ENCODE results near the gene CCKAR. TPM values are rescaled to one million over a fixed set of nuclear protein-coding genes. Genes with fewer than 3 reads are reported as not detected.

CCKAR gene
- total RNA-seq, 4 donors from 2014 or later = 0.27 to 0.79 TPM; not detected in 2

DNA sequence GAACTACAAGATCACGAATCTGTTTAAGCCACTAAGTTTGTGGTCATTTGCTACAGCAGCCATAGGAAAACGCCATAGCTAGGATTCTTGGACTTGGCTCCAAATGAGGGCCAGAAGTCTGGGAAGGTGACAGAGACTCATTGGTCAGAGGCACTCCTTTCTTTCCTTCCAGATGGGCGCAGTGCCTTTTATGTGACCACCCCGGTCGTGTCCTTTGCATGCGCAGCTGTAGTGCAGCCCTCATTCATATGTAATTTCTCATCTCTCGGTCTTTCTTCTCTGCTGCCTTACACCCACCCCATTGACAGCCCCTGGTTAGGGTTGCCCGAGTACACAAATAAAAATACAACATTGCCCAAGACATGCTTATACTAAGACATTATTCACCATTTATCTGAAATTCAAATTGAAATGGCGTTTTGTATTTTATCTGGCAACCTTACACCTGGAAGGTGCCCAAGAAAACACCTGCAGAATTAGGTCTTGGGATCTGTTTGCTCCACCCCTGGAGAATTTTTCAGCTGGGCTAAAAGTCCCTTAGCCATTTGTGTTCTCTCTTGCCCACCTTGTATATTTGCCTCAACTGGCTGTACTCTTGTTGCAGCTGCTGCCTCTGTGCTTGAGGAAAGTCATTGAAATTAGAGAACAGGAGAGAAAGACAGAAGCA lies 21.9 kb downstream of the CCKAR start:
- Histone ChIP-seq H3K27me3 (no peaks in the 10 kb centered on the region), H3K27ac (no peak overlapping the region), H3K4me1 (no peaks in the 10 kb centered on the region), H3K9me3 (no peaks in the 10 kb centered on the region), H3K4me3 (no peak overlapping the region), H3K36me3 (no peaks in the 10 kb centered on the region)
- intact Hi-C loops (cut with DNase I; ENCODE audit: low total_unique reads) = no loop called here
- WGBS, 2 donors (ENCODE audit: low coverage in 1 of 2) = 80 to 87% methylated on average over 6 to 9 of the region's 9 CpGs
- no peak for DNase-seq
- in situ Hi-C loops (cut with MboI; ENCODE audit: low pct_ligation_motif_present in 1 of 4, low pct_unique_long_range_greater_than_20kb in 1 of 4, low sequenced_read_pairs in 3 of 4) = loop anchor here (25.0 kb wide), 1 partner anchor 544 kb away; no protein-coding TSS in a partner anchor
- TF ChIP-seq EP300 (IDR thresholded peaks at IDR 0.05; ENCODE audit: low read depth) (no peak), POLR2AphosphoS5 (IDR thresholded peaks at IDR 0.05) (no peak), POLR2A (IDR thresholded peaks at IDR 0.05) (no peak)
- TF ChIP-seq, protein P1, sequence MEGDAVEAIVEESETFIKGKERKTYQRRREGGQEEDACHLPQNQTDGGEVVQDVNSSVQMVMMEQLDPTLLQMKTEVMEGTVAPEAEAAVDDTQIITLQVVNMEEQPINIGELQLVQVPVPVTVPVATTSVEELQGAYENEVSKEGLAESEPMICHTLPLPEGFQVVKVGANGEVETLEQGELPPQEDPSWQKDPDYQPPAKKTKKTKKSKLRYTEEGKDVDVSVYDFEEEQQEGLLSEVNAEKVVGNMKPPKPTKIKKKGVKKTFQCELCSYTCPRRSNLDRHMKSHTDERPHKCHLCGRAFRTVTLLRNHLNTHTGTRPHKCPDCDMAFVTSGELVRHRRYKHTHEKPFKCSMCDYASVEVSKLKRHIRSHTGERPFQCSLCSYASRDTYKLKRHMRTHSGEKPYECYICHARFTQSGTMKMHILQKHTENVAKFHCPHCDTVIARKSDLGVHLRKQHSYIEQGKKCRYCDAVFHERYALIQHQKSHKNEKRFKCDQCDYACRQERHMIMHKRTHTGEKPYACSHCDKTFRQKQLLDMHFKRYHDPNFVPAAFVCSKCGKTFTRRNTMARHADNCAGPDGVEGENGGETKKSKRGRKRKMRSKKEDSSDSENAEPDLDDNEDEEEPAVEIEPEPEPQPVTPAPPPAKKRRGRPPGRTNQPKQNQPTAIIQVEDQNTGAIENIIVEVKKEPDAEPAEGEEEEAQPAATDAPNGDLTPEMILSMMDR (IDR thresholded peaks at IDR 0.05) = no peak

DNA sequence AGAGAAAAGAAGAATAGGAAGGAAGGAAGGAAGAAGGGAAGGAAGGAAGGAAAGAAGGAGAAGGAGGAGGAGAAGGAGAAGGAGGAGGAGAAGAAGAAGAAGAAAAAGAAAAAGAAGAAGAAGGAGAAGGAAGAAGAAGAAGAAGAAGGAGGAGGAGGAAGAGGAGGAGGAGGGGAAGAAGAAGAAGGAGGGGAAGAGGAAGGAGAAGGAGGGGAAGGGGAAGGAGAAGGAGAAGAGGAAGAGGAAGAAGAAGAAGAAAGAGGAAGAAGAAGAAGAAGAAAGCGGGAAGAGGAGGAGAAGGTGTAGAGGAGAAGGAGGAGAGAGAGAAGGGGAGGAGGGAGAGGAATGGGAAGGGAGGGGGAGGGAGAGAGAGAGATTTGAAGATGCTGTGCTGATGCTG lies 22.6 kb downstream of the CCKAR start:
- Histone ChIP-seq H3K4me3 (no peak overlapping the region), H3K4me1 (no peaks in the 10 kb centered on the region), H3K9me3 (no peaks in the 10 kb centered on the region), H3K36me3 (no peaks in the 10 kb centered on the region), H3K27ac (no peak overlapping the region), H3K27me3 (no peaks in the 10 kb centered on the region)
- no peak for DNase-seq
- TF ChIP-seq POLR2AphosphoS5 (IDR thresholded peaks at IDR 0.05) (no peak), POLR2A (IDR thresholded peaks at IDR 0.05) (no peak), EP300 (IDR thresholded peaks at IDR 0.05; ENCODE audit: low read depth) (no peak)
- TF ChIP-seq, protein P1 (IDR thresholded peaks at IDR 0.05) = no peak
- in situ Hi-C loops (cut with MboI; ENCODE audit: low pct_ligation_motif_present in 1 of 4, low pct_unique_long_range_greater_than_20kb in 1 of 4, low sequenced_read_pairs in 3 of 4) = loop anchor here (25.0 kb wide), 1 partner anchor 545 kb away; no protein-coding TSS in a partner anchor
- intact Hi-C loops (cut with DNase I; ENCODE audit: low total_unique reads) = no loop called here
- 80 to 84% methylated on average over 1 of the region's 1 CpG for WGBS, 2 donors (ENCODE audit: low coverage in 1 of 2)

DNA sequence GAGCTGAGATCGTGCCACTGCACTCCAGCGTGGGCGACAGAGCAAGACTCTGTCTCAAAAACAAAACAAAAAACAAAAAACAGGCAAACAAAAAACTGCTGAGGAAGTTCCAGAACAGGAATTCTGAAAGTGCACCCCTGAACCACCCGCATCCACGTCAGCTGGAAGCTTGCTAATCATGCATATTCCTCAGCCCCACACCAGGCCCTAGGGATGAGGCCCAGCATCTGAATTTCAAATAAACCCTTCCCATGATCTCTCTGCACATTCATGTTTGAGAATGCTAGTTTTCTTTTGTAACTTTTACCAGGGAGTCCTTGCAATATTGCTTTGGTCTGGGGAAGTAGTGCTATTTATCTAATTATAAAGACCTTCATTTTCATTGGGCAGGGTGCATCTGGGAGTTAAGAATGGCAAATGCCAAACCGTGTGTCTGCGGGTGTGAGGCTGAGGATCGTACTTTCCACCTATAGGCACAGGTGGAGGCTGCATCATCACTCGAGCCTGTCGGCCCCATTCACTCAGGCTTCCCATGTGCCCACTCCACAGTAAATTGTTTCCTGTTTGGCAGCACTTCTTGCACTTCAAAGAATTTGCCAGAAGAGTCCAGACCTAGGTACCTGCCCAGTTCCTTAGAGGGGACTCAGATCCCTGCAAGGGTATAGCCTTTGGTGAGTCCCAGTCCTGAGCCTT lies 23.6 kb downstream of the CCKAR start:
- no peak for DNase-seq
- intact Hi-C loops (cut with DNase I; ENCODE audit: low total_unique reads) = no loop called here
- no peak overlapping the region for H3K4me3 ChIP-seq
- no peaks in the 10 kb centered on the region for H3K27me3 ChIP-seq
- 90 to 92% methylated on average over 6 to 10 of the region's 10 CpGs for WGBS, 2 donors (ENCODE audit: low coverage in 1 of 2)
- H3K4me1 ChIP-seq = no peaks in the 10 kb centered on the region
- in situ Hi-C loops (cut with MboI; ENCODE audit: low pct_ligation_motif_present in 1 of 4, low pct_unique_long_range_greater_than_20kb in 1 of 4, low sequenced_read_pairs in 3 of 4) = loop anchor here (25.0 kb wide), 1 partner anchor 546 kb away; no protein-coding TSS in a partner anchor
- TF ChIP-seq POLR2A (IDR thresholded peaks at IDR 0.05) (no peak), EP300 (IDR thresholded peaks at IDR 0.05; ENCODE audit: low read depth) (no peak)
- no peak overlapping the region for H3K27ac ChIP-seq
- no peaks in the 10 kb centered on the region for H3K9me3 ChIP-seq
- no peaks in the 10 kb centered on the region for H3K36me3 ChIP-seq

DNA sequence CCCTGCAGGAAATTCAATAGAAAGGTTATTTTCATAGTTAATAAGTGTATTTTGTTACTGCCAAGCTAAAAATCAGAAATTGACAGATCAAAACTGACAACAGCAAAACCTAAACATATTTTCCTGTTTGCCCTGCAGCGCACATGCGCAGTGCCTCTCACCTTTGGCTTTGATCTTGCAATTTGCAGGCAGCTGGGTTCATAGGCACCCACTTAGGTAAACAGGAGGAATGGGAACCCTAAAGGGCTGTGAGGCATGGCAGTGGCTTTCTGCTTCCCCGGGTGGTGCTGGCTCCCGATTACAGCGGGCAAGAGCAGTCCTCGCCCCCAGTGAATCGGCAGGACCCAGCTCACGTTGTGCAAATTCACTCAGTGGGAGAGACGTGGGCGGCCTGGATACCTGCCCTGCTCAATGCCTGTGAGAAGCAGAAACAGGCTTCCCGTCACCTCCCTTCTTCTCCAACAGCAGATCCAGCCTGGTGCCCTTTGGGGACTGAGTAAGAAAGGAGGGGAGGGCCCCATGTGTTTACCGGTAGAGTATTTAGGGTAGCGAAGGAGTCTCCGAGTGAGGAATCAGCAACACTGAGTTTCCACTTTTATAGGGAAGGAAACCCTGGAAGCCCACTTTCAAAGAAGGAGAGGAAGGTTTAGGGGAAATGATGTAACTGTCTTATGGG lies 25.7 kb downstream of the CCKAR start:
- Histone ChIP-seq H3K27ac (no peak overlapping the region), H3K4me1 (no peaks in the 10 kb centered on the region), H3K36me3 (no peaks in the 10 kb centered on the region), H3K9me3 (no peaks in the 10 kb centered on the region), H3K4me3 (no peak overlapping the region), H3K27me3 (no peaks in the 10 kb centered on the region)
- in situ Hi-C loops (cut with MboI; ENCODE audit: low pct_ligation_motif_present in 1 of 4, low pct_unique_long_range_greater_than_20kb in 1 of 4, low sequenced_read_pairs in 3 of 4) (loop anchor here (25.0 kb wide), 1 partner anchor 548 kb away; no protein-coding TSS in a partner anchor), intact Hi-C loops (cut with DNase I; ENCODE audit: low total_unique reads) (no loop called here)
- WGBS, 2 donors (ENCODE audit: low coverage in 1 of 2) = 75 to 94% methylated on average over 2 to 14 of the region's 14 CpGs
- DNase-seq = no peak
- TF ChIP-seq, protein P1 (IDR thresholded peaks at IDR 0.05) = no peak
- TF ChIP-seq POLR2A (IDR thresholded peaks at IDR 0.05) (no peak), POLR2AphosphoS5 (IDR thresholded peaks at IDR 0.05) (no peak), EP300 (IDR thresholded peaks at IDR 0.05; ENCODE audit: low read depth) (no peak)

Data from transverse colon (tissue), 4 donors.